GM19438 (cell line): ENCODE data around the gene AKAP6.

Experiments used
- ATAC-seq: cut with Tn5 transposase; IDR thresholded peaks from one replicate; pipeline ENCODE4 v1.9.1; 2021; ENCODE audit warnings: low read depth; ENCODE audit not compliant: unreplicated experiment

Gene AKAP6

DNA sequence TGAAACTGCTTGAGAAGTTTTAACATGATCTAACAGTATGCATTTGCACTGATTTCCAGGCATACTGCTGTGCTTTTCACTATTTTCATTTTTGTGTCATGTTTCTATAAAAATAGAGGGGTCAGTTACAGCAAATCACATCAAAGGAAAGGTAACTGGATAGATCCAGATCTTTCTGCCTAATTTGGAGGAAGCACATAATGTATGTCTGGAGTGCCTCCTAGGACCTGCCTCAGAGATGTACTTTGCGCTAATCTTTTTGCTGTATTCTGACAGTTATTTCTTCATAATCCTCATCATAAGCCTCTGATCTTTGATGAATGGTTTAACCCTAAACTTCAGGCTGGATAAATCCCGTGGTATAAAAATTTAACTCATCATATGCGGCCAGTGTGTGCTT, 498.4 kb downstream of the AKAP6 start:
- ATAC-seq: no peak

DNA sequence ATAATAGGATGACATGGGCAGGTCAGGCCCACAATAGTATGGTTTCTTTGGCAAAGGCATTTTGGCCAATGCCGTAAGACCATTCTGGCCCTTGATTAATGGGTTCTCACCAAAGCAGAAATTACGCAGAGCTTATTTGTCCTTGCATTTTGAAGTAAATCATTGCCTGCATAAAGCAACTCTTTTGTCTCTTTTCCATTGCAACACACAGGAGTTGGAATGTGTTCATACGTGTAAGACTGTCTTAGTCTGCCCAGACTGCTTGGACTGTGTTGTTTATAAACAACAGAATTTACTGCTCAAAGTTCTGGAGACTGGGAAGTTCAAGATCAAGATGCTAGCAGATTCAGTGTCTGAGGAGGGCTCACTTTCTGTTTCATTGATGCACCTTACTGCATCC, 506.8 kb downstream of the AKAP6 start:
- no peak for ATAC-seq

DNA sequence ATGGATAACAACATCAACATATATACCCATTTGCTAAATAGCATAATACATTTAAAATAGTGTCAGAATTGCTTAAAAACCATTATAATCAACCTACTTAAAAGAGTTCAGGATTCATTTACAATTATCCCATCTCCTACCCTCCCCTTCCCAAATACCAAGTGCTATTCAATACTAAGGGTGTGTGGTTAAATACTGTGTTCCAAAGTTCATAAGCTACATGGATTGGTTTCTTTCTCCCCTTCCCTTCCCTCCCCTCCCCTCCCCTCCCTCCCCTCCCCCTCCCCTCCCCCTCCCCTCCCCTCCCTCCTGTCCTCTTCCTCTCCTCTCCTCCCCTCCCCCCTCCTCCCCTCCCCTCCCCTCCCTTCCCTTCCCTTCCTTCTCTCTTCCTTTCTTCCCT, 512.6 kb downstream of the AKAP6 start:
- ATAC-seq: no peak

DNA sequence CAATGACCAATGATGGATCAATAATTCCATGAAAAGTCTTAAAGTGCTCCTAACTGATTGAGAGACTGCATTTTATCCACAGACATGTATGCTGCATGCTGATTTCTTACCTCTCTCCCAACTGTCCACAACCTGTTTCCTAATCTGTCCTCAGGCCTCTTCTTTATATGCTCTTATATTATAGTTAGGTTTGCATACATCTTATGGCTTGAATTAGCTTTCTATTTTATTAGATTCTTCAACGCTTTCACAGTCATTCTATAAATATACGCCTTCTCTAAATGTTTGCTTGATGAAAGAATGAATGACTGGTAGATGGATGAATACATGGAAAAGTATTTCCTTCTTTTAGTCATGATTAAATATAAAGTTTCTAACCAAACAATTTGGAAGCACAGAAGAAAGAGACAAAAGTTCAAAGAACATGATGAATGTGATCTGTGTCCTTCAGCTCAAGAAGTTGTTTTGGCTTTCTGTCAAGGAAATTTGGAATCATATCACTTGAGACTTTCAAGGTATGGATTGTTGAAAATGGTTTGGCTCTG, 517.8 kb downstream of the AKAP6 start:
- no peak for ATAC-seq

DNA sequence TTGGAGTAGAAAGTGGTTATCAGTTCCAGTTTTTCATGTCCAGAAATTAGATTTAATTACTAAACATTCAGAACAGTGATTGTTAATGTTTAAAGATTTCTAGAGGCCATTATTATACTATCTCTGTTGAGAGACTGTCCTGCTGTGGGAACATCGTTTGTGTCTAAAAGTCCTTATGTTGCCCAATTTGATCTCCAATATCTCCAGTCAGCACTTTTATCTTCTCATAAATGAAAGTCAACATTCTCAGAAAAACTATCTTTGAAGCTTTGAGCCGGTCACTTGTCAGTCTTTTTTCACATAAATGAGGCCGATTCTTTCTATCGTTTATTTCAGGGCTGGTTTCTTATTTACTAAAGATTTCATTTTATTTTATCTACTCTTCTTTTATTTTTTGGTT, 518.8 kb downstream of the AKAP6 start:
- no peak for ATAC-seq

DNA sequence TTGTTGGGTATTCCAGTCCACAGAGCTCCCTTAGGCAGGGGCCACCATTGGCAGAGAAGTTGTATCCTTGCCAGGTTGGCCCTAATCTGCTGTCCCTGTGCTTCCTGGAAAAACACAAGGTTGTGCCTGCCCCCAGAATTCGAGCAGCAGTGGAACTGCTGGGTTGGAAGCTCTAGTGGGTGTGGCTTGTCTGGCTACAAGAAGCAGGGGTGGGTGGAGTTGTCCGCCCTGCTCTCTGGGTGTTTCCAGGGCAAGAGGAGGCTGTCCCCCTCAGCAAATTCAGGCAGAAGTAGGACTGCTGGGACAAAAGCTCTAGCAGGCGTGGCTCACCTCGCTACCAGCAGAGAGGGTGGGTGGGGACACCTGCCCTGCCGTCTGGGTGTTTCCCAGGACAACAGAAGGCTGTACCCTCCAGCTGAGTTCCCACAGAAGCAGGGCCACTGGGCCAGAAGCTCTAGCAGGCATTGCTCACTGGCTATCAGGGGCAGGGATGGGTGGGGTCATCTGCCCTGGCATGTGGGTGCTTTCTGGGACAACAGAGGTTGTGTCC, 536.8 kb downstream of the AKAP6 start:
- ATAC-seq: no peak

DNA sequence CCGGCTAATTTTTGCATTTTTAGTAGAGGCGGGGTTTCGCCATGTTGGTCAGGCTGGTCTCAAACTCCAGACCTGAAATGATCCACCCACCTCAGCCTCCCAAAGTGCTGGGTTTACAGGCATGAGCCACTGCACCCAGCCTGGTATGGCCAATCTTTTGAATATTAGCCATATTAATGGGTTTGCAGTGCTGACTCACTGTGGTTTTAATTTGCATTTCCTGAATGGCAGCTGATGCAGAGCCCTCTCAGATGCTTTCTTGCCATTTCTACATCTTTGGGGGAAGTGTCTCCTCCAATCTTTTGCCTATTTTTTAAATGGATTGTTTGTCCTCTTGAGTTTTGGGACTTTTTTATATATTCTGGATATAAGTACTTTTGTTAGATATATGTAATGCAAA, 554.1 kb downstream of the AKAP6 start:
- no peak for ATAC-seq
